HepG2 (cell line): ENCODE measurements around the gene SLC22A23. TPM values are rescaled to one million over a fixed set of nuclear protein-coding genes. Genes with fewer than 3 reads are reported as not detected.

Source experiments
- DPF2 ChIP-seq: sonication (generic); formaldehyde crosslinking; IDR thresholded peaks from 2 replicates; pipeline ENCODE4 v1.4.0; 2020; ENCODE audit warnings: mild to moderate bottlenecking, low read depth, missing genetic modification reagents, borderline replicate concordance
- FOXA1 ChIP-seq, 2 experiments: fragments of 450-650 bp in 1 of 2; sonication (generic) in 1 of 2; formaldehyde crosslinking in 1 of 2; IDR thresholded peaks; 2 replicates each; pipeline versions ENCODE4 v1.4.0 to v1.6.1; 2016 to 2020; ENCODE audit warnings: missing genetic modification reagents in 1 of 2
- FOXO1 ChIP-seq: sonication (generic); formaldehyde crosslinking; IDR thresholded peaks from 2 replicates; pipeline ENCODE4 v1.4.0; 2020; ENCODE audit warnings: missing genetic modification reagents
- GATAD1 ChIP-seq: IDR thresholded peaks from 2 replicates; pipeline ENCODE4 v1.6.1; 2016; ENCODE audit warnings: missing genetic modification reagents, missing compliant biosample characterization
- PHF21A ChIP-seq: sonication (generic); formaldehyde crosslinking; IDR thresholded peaks from 2 replicates; pipeline ENCODE4 v1.5.0; 2020; ENCODE audit warnings: mild to moderate bottlenecking, missing genetic modification reagents
- REL ChIP-seq: sonication (generic); formaldehyde crosslinking; conservative IDR thresholded peaks from 2 replicates; pipeline ENCODE4 v1.8.0; 2022; ENCODE audit warnings: mild to moderate bottlenecking, missing genetic modification reagents, moderate library complexity
- SETDB1 ChIP-seq: sonication (generic); formaldehyde crosslinking; IDR thresholded peaks from 2 replicates; pipeline ENCODE4 v1.5.1; 2020; ENCODE audit warnings: missing genetic modification reagents, mild to moderate bottlenecking, borderline replicate concordance
- ZBTB14 ChIP-seq: sonication (generic); formaldehyde crosslinking; IDR thresholded peaks from 2 replicates; pipeline ENCODE4 v1.4.0; 2020; ENCODE audit warnings: missing genetic modification reagents
- ZBTB3 ChIP-seq: sonication (generic); formaldehyde crosslinking; IDR thresholded peaks from 2 replicates; pipeline ENCODE4 v1.4.0; 2020; ENCODE audit warnings: low read depth, mild to moderate bottlenecking, moderate library complexity, missing genetic modification reagents, borderline replicate concordance
- ZNF121 ChIP-seq: sonication (generic); formaldehyde crosslinking; IDR thresholded peaks from 2 replicates; pipeline ENCODE4 v1.5.0; 2020; ENCODE audit warnings: mild to moderate bottlenecking, missing genetic modification reagents
- ZNF280D ChIP-seq: sonication (generic); formaldehyde crosslinking; IDR thresholded peaks from 2 replicates; pipeline ENCODE4 v1.5.1; 2020; ENCODE audit warnings: mild to moderate bottlenecking, missing genetic modification reagents
- ZNF549 ChIP-seq: sonication (generic); formaldehyde crosslinking; IDR thresholded peaks from 2 replicates; pipeline ENCODE4 v1.5.0; 2020; ENCODE audit warnings: missing genetic modification reagents
- ZSCAN29 ChIP-seq: sonication (generic); formaldehyde crosslinking; conservative IDR thresholded peaks from 2 replicates; pipeline ENCODE4 v1.4.0; 2020; ENCODE audit warnings: mild to moderate bottlenecking, missing genetic modification reagents
- polyA plus RNA-seq, 8 experiments: library from polyadenylated mRNA; depleted of rRNA in 3 of 8; stranded (reverse) in 7 of 8; unstranded in 1 of 8; fragments of >200 nt; fragmentation: Illumina TruSeq in 4 of 8; extraction: Trizol in 4 of 8; gene quantifications; 2 replicates each; pipeline versions ENCODE4 v1.2.1 to v1.2.3, GENCODE V29; 2011 to 2016; ENCODE audit warnings: low read depth in 4 of 8, missing spikeins in 1 of 8, mixed read lengths in 1 of 8; ENCODE audit not compliant: insufficient read depth in 1 of 8
- total RNA-seq, 5 experiments: library from RNA; depleted of rRNA; stranded (reverse); fragments of >200 nt; fragmentation: Illumina TruSeq; extraction: Trizol; gene quantifications; 2 replicates each; pipeline ENCODE4 v1.2.3, GENCODE V29; 2016; ENCODE audit warnings: low read depth in 1 of 5
- TF ChIP-seq, protein P1 (sequence below): sonication (generic); formaldehyde crosslinking; IDR thresholded peaks from 2 replicates; pipeline ENCODE4 v1.4.0; 2020; ENCODE audit warnings: mild to moderate bottlenecking, missing genetic modification reagents
- TF ChIP-seq, protein P2 (sequence below): sonication (generic); formaldehyde crosslinking; IDR thresholded peaks from 2 replicates; pipeline ENCODE4 v1.5.1; 2020; ENCODE audit warnings: missing genetic modification reagents, mild to moderate bottlenecking, borderline replicate concordance

SLC22A23 gene
- total and polyA plus RNA-seq, 2 of the 13 experiments (the other 11 are each of a cell fraction or from before 2014, with no cell fraction given), result 11.8 to 17.5 TPM

DNA sequence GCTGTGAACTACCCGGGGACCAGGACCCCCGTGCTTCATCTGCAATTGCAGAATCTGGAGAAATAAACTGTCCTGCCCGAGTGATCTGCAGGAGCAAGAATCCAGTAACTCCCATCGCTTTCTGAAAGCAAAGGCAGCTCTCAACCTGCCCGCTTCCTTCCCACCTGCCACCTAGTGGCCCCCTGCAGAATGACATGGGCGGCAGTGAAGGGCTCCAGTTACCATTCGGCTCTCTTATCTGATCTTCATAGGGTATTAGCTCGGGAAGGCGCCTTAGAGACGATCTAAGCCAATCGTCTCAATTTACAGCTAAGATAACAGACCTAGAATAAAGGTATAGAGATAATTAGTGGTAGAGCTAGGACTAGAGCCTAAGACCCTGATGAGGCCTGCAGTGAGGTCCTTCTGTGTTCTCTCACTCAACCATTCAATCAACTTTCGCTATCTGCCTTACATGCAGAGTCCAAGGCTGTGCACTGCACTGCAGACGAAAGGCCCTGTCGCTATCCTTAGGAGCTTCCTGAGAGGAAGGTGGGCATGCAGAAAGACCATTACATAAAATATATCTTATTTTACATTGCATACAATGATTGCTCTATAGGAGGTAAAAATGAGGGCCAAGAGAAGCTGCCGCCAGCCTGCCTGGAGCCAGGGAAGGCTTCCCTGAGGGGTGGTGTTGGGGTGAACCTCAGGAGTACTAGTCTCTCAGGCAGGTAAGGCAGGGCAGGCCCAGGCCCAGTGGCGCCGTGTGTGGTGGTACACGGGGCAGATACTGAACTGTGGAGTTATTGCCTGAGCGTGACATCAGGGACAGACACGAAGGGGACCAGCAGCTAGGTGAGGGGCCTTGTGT is 205.2 kb downstream of the SLC22A23 start (continued):
- TF ChIP-seq ZNF280D (no peak), ZNF549 (CRISPR knock-in tag) (no peak), ZNF121 (CRISPR knock-in tag) (no peak), REL (no peak), FOXA1 (IDR thresholded peaks at IDR 0.05) (no peak), FOXA1 (CRISPR knock-in tag; IDR thresholded peaks at IDR 0.05) (no peak), ZBTB14 (CRISPR knock-in tag) (no peak), ZBTB3 (CRISPR knock-in tag) (no peak), PHF21A (CRISPR knock-in tag) (no peak), ZSCAN29 (CRISPR knock-in tag) (no peak), SETDB1 (CRISPR knock-in tag) (no peak), FOXO1 (CRISPR knock-in tag) (no peak; the same call in 1 of the 2 replicates), GATAD1 (CRISPR knock-in tag) (0 out of 2 replicates have a peak, but pooled peaks have one; percentile 50), DPF2 (CRISPR knock-in tag) (no peak)
- TF ChIP-seq, protein P1, sequence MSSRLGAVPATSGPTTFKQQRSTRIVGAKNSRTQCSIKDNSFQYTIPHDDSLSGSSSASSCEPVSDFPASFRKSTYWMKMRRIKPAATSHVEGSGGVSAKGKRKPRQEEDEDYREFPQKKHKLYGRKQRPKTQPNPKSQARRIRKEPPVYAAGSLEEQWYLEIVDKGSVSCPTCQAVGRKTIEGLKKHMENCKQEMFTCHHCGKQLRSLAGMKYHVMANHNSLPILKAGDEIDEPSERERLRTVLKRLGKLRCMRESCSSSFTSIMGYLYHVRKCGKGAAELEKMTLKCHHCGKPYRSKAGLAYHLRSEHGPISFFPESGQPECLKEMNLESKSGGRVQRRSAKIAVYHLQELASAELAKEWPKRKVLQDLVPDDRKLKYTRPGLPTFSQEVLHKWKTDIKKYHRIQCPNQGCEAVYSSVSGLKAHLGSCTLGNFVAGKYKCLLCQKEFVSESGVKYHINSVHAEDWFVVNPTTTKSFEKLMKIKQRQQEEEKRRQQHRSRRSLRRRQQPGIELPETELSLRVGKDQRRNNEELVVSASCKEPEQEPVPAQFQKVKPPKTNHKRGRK (CRISPR knock-in tag), result no peak
- TF ChIP-seq, protein P2, sequence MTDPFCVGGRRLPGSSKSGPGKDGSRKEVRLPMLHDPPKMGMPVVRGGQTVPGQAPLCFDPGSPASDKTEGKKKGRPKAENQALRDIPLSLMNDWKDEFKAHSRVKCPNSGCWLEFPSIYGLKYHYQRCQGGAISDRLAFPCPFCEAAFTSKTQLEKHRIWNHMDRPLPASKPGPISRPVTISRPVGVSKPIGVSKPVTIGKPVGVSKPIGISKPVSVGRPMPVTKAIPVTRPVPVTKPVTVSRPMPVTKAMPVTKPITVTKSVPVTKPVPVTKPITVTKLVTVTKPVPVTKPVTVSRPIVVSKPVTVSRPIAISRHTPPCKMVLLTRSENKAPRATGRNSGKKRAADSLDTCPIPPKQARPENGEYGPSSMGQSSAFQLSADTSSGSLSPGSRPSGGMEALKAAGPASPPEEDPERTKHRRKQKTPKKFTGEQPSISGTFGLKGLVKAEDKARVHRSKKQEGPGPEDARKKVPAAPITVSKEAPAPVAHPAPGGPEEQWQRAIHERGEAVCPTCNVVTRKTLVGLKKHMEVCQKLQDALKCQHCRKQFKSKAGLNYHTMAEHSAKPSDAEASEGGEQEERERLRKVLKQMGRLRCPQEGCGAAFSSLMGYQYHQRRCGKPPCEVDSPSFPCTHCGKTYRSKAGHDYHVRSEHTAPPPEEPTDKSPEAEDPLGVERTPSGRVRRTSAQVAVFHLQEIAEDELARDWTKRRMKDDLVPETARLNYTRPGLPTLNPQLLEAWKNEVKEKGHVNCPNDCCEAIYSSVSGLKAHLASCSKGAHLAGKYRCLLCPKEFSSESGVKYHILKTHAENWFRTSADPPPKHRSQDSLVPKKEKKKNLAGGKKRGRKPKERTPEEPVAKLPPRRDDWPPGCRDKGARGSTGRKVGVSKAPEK (CRISPR knock-in tag), result no peak
